Uterus (tissue), 4 donors: ENCODE measurements around the gene MR1. TPM values are rescaled to one million over a fixed set of nuclear protein-coding genes. Genes with fewer than 3 reads are reported as not detected.

Source experiments
- DNase-seq, 2 donors: peaks; one replicate each; pipeline ENCODE4 v3.0.0-alpha.2; 2019 to 2020
- H3K27ac ChIP-seq, 2 donors: fragments of 200-600 bp; sonication (generic); 1 replicate in 1 of 2; 2 replicates in 1 of 2; pipeline ENCODE4 v1.5.1; 2016 to 2018
- H3K27me3 ChIP-seq, 2 donors: fragments of 200-600 bp; sonication (generic); one replicate each; pipeline ENCODE4 v1.5.1; 2018 to 2019; ENCODE audit warnings: control low read depth in 1 of 2
- H3K36me3 ChIP-seq, 2 donors: fragments of 200-600 bp; sonication (generic); one replicate each; pipeline ENCODE4 v1.5.1; 2019; ENCODE audit warnings: control low read depth in 1 of 2
- H3K4me1 ChIP-seq, 2 donors: fragments of 200-600 bp; sonication (generic); one replicate each; pipeline ENCODE4 v1.5.1; 2018 to 2019; ENCODE audit warnings: control low read depth in 1 of 2
- H3K4me3 ChIP-seq, 2 donors: fragments of 200-600 bp; sonication (generic); 1 replicate in 1 of 2; 2 replicates in 1 of 2; pipeline ENCODE4 v1.5.1; 2018 to 2019; ENCODE audit warnings: mild to moderate bottlenecking in 1 of 2
- H3K9me3 ChIP-seq, 2 donors: fragments of 200-600 bp; sonication (generic); one replicate each; pipeline ENCODE4 v1.5.1; 2019; ENCODE audit warnings: control low read depth in 1 of 2
- POLR2A ChIP-seq, 2 donors: fragments of 450-650 bp; IDR thresholded peaks; one replicate each; pipeline ENCODE4 v1.6.1; 2016; ENCODE audit warnings: antibody characterized with exemption in 2 of 2, mild to moderate bottlenecking in 1 of 2, moderate library complexity in 1 of 2
- intact Hi-C: fragments of 100-400 bp; cut with DNase I; formaldehyde crosslinking; loops from one replicate; pipeline ENCODE4 v1.15.1; 2023; ENCODE audit warnings: low total_unique reads
- total RNA-seq, 4 donors: library from RNA; depleted of rRNA in 3 of 4; stranded (reverse); fragments of >200 nt in 3 of 4; gene quantifications; one replicate each; pipeline versions ENCODE4 v1.1.0 to v1.2.4, GENCODE V29; 2014 to 2023
- TF ChIP-seq, protein P1 (sequence below), 4 experiments: fragments of 200-600 bp in 2 of 4; fragments of 450-650 bp in 2 of 4; sonication (generic) in 2 of 4; IDR thresholded peaks; one replicate each; pipeline ENCODE4 v1.5.1; 2016 to 2019; ENCODE audit warnings: antibody characterized with exemption in 4 of 4, mild to moderate bottlenecking in 2 of 4, moderate library complexity in 1 of 4
- donor health status: DM: yes; HTN: yes; CAD: no.

MR1 gene
- total RNA-seq, 4 donors from 2014 or later: 13.8 to 29.7 (median 16.2) TPM

DNA sequence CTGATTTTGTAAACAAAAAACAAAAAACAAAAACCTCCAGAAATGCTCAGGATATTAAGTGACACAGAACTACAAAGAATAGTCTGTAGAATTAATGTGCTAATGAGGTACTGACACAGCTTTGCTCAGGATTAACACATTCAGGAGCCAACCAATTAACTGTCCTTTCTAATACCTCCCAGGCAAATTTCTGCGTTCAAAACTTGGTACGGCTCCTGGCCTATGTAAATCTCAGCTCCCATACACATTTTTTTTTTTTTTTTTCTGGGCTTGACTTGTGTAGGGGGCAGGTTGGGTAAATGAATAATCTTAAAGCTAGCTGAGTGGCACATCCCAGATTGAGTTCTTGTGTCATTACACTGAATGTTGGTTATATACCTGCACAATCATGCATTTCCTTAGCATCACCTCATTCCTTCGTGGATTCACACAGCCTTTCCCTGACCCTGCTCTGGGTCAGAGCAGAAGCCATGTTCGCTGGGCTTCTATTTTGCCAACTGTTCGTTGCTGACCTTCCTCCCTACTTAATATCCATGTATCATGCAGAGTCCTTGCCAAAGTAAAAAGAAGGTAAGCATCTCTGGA lies 42.1 kb downstream of the MR1 start:
- Histone ChIP-seq H3K27me3 (no peaks in the 10 kb centered on the region), H3K27ac (no peak overlapping the region), H3K4me3 (no peak overlapping the region), H3K4me1 (no peaks in the 10 kb centered on the region), H3K9me3 (no peaks in the 10 kb centered on the region), H3K36me3 (no peaks in the 10 kb centered on the region)
- TF ChIP-seq, protein P1, sequence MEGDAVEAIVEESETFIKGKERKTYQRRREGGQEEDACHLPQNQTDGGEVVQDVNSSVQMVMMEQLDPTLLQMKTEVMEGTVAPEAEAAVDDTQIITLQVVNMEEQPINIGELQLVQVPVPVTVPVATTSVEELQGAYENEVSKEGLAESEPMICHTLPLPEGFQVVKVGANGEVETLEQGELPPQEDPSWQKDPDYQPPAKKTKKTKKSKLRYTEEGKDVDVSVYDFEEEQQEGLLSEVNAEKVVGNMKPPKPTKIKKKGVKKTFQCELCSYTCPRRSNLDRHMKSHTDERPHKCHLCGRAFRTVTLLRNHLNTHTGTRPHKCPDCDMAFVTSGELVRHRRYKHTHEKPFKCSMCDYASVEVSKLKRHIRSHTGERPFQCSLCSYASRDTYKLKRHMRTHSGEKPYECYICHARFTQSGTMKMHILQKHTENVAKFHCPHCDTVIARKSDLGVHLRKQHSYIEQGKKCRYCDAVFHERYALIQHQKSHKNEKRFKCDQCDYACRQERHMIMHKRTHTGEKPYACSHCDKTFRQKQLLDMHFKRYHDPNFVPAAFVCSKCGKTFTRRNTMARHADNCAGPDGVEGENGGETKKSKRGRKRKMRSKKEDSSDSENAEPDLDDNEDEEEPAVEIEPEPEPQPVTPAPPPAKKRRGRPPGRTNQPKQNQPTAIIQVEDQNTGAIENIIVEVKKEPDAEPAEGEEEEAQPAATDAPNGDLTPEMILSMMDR (IDR thresholded peaks at IDR 0.05): no peak
- no peak for TF ChIP-seq POLR2A (IDR thresholded peaks at IDR 0.05)
- intact Hi-C loops: no loop called here
- no peak for DNase-seq

DNA sequence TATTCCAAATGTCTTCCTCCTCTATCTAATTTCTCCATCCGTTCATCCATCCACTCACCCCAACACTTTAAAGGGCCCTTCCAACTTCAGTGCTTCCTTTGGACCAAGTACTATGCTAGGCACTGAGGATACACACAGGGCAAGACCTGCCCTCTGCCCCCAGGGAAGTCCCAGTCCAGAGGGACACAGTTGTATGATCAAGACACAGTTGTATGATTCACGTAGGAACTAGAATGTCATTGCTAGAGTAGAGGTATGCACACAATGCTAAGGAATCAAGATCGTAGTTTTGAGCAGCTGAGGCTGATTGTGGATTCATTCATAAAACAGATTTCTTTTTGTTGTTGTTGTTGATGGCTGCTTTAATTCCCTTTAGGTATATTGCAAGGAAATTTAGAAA lies 43.1 kb downstream of the MR1 start:
- no peaks in the 10 kb centered on the region for H3K9me3 ChIP-seq
- no peak overlapping the region for H3K27ac ChIP-seq
- H3K4me1 ChIP-seq: no peaks in the 10 kb centered on the region
- TF ChIP-seq POLR2A (IDR thresholded peaks at IDR 0.05): no peak
- intact Hi-C loops: no loop called here
- H3K4me3 ChIP-seq: no peak overlapping the region
- no peaks in the 10 kb centered on the region for H3K27me3 ChIP-seq
- H3K36me3 ChIP-seq: no peaks in the 10 kb centered on the region
- DNase-seq: no peak

DNA sequence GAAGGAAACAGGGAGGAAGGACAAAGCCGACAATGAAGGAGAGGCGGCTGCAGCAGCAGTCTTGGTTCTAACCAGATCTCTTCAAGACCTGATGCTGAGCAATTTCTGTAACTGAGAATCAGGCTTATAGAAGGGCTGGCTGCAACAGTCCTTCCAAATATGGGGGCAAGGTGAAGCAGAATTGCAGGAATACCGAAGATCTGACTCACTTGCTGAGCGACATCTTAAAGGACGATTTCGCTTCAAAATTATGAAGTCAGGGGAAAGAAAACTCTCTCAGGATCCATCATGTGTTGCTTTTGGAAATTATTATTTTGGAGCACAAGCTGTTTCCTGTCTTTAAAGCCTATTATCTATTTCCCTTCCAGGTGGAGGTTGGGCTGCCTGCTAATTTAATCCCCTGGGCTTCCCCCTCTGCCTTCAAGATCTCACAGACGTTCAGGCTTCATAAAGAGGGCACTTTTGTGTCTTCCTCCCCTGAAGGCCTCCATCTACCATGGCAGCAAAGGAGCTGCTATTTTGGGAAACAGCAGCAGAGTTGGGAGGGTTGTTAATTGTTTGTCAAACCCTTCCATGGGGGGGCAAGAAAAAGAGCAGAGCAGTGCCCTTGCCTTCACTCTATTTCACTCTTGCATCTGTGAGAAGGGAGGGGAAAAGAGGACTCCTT lies 43.9 kb downstream of the MR1 start:
- intact Hi-C loops: no loop called here
- Histone ChIP-seq H3K27ac (no peak overlapping the region), H3K36me3 (no peaks in the 10 kb centered on the region), H3K4me1 (no peaks in the 10 kb centered on the region), H3K9me3 (no peaks in the 10 kb centered on the region), H3K27me3 (no peaks in the 10 kb centered on the region), H3K4me3 (no peak overlapping the region)
- DNase-seq: no peak
- TF ChIP-seq, protein P1 (IDR thresholded peaks at IDR 0.05): no peak
- TF ChIP-seq POLR2A (IDR thresholded peaks at IDR 0.05): no peak

DNA sequence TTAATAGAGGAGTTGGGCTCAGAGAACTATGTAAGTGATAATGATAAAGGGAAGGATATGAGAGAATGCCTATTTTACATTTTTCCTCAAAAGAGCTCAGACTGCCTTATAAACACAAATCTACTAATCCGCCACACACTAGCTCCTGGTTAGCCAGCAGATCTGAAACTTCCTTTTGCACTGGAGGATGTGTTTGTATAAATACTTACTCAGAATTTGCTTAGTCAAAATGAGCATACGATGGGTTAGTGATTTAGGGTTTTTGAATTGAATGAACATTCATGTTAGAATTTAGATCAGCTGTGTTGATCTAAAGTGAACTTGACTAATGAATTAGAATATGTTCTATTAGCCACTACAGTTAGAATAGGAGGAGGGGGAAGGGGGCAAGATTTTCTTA lies 45.6 kb downstream of the MR1 start:
- no peak for DNase-seq
- no peak overlapping the region for H3K4me3 ChIP-seq
- TF ChIP-seq POLR2A (IDR thresholded peaks at IDR 0.05): no peak
- TF ChIP-seq, protein P1 (IDR thresholded peaks at IDR 0.05): no peak
- no peaks in the 10 kb centered on the region for H3K27me3 ChIP-seq
- H3K9me3 ChIP-seq: no peaks in the 10 kb centered on the region
- no peaks in the 10 kb centered on the region for H3K36me3 ChIP-seq
- no peak overlapping the region for H3K27ac ChIP-seq
- H3K4me1 ChIP-seq: no peaks in the 10 kb centered on the region
- intact Hi-C loops: no loop called here

DNA sequence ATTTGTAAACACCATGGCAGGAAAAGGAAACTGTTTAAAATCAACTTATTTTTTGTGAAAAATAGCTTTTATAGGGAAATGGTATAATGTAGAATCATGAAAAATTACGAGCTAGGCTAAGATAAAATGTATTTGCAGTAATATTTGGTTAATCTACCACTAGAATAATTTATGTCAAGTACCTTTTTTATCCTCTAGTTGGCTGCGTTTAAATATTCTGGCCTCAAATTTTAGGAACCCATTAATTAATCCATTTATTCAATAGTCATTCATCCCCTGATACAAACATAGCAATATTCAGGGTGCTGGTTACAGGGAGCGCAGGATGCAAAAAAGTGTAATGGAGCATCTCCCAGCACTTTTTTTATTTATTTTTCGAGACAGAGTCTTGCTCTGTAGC lies 46.1 kb downstream of the MR1 start:
- Histone ChIP-seq H3K36me3 (no peaks in the 10 kb centered on the region), H3K4me1 (no peaks in the 10 kb centered on the region), H3K27ac (no peak overlapping the region), H3K4me3 (no peak overlapping the region), H3K9me3 (no peaks in the 10 kb centered on the region), H3K27me3 (no peaks in the 10 kb centered on the region)
- no peak for DNase-seq
- intact Hi-C loops: no loop called here
- TF ChIP-seq POLR2A (IDR thresholded peaks at IDR 0.05): no peak
- TF ChIP-seq, protein P1 (IDR thresholded peaks at IDR 0.05): no peak
